ENCODE results near the gene C1orf21.

The C1orf21 gene

DNA sequence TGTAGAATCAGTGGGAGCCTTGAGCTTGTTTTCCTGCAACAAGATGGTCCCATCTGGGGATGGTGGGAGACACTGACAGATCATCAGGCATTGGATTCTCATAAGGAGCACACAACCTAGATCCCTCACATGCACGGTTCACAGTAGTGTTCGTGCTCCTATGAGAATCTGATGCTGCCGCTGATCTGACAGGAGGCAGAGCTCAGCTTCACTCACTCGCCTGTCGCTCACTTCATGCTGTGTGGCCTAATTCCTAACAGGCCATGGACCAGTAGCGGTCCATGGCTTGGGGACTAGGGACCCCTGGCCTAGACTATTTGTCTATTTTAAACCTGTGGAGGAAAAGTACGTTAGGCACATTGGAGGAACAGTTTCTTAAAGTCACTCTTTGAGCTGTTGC lies 227.8 kb downstream of the C1orf21 start:
- TF ChIP-seq, protein P1, sequence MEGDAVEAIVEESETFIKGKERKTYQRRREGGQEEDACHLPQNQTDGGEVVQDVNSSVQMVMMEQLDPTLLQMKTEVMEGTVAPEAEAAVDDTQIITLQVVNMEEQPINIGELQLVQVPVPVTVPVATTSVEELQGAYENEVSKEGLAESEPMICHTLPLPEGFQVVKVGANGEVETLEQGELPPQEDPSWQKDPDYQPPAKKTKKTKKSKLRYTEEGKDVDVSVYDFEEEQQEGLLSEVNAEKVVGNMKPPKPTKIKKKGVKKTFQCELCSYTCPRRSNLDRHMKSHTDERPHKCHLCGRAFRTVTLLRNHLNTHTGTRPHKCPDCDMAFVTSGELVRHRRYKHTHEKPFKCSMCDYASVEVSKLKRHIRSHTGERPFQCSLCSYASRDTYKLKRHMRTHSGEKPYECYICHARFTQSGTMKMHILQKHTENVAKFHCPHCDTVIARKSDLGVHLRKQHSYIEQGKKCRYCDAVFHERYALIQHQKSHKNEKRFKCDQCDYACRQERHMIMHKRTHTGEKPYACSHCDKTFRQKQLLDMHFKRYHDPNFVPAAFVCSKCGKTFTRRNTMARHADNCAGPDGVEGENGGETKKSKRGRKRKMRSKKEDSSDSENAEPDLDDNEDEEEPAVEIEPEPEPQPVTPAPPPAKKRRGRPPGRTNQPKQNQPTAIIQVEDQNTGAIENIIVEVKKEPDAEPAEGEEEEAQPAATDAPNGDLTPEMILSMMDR (IDR thresholded peaks at IDR 0.05; ENCODE audit: low read depth, low read length, poor library complexity, severe bottlenecking): no peak
- no peak for TF ChIP-seq EZH2phosphoT487 (IDR thresholded peaks at IDR 0.05; ENCODE audit: borderline replicate concordance, low read length)
- no peak overlapping the region for H3K4me2 ChIP-seq (ENCODE audit: low read length)
- H4K20me1 ChIP-seq (ENCODE audit: control insufficient read depth, insufficient read depth, low read depth, low read length): no peaks in the 10 kb centered on the region
- H3K27ac ChIP-seq (ENCODE audit: low read depth, low read length): no peak overlapping the region
- peaks cover 21% of the 10 kb centered on the region for H3K4me1 ChIP-seq (ENCODE audit: control insufficient read depth, low read length)
- H3F3A ChIP-seq (ENCODE audit: control insufficient read depth, insufficient read depth): no peaks in the 10 kb centered on the region
- H3K9me3 ChIP-seq (ENCODE audit: control insufficient read depth, insufficient read depth, low read length): no peaks in the 10 kb centered on the region
- peaks cover 1% of the 10 kb centered on the region; the same call in 1 of the 2 replicates for H3K27me3 ChIP-seq (ENCODE audit: control insufficient read depth, low read length)
- H3K9me2 ChIP-seq (replicated peaks; ENCODE audit: control insufficient read depth, low read length): no peaks in the 10 kb centered on the region
- no peaks in the 10 kb centered on the region for H3K79me2 ChIP-seq (ENCODE audit: control insufficient read depth, low read length)
- no peak overlapping the region for H3K4me3 ChIP-seq (ENCODE audit: low read length)
- no peaks in the 10 kb centered on the region for H3K36me3 ChIP-seq (ENCODE audit: control insufficient read depth, low read length)

DNA sequence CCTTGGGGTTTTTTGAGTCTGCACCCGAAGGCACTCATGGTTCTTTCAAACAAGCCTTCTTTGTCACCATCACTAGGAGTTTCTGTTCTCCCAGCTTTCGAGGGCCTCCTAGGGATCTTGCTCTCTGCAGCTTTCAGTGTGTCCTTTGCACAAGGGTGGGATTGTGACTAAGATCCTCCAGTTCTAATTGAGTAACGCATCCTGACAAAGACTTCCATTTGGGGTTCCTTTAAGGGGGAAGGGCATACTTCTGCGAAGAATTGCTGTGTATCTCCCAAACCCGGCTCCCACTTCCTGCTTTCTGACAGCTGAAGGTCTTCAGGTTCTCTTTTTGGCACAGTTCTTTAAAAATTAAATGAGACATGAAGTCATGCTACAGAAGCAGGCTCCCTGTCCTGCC lies 228.5 kb downstream of the C1orf21 start:
- no peak for TF ChIP-seq EZH2phosphoT487 (IDR thresholded peaks at IDR 0.05; ENCODE audit: borderline replicate concordance, low read length)
- TF ChIP-seq, protein P1 (IDR thresholded peaks at IDR 0.05; ENCODE audit: low read depth, low read length, poor library complexity, severe bottlenecking): no peak
- no peaks in the 10 kb centered on the region for H3K36me3 ChIP-seq (ENCODE audit: control insufficient read depth, low read length)
- H3K79me2 ChIP-seq (ENCODE audit: control insufficient read depth, low read length): no peaks in the 10 kb centered on the region
- H3K4me3 ChIP-seq (ENCODE audit: low read length): no peak overlapping the region
- H3F3A ChIP-seq (ENCODE audit: control insufficient read depth, insufficient read depth): no peaks in the 10 kb centered on the region
- peaks cover 18% of the 10 kb centered on the region for H3K4me1 ChIP-seq (ENCODE audit: control insufficient read depth, low read length)
- no peaks in the 10 kb centered on the region for H4K20me1 ChIP-seq (ENCODE audit: control insufficient read depth, insufficient read depth, low read depth, low read length)
- H3K27me3 ChIP-seq (ENCODE audit: control insufficient read depth, low read length): peaks cover 5% of the 10 kb centered on the region; the same call in 1 of the 2 replicates
- H3K4me2 ChIP-seq (ENCODE audit: low read length): no peak overlapping the region
- H3K9me3 ChIP-seq (ENCODE audit: control insufficient read depth, insufficient read depth, low read length): no peaks in the 10 kb centered on the region
- no peak overlapping the region for H3K27ac ChIP-seq (ENCODE audit: low read depth, low read length)
- H3K9me2 ChIP-seq (replicated peaks; ENCODE audit: control insufficient read depth, low read length): no peaks in the 10 kb centered on the region

DNA sequence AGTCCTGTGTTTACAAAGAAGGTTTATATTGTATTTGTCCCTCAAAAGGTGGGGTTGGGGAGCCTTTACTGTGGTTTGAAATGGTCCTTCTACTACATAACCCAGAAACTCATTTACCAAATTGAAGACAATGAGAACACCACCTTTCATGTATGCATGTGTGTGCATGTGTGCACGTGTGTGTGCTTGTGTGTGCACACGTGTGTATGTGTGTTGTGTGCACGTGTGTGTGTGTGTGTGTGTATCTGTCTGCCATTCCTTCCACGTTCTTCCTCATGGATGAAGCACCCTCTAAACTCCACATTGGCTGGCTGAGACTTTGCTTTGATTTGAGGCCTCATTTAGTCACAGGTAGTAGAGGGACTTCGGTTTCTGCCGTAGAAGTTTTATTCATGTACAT lies 229.7 kb downstream of the C1orf21 start:
- H3K27me3 ChIP-seq (ENCODE audit: control insufficient read depth, low read length): peaks cover 7% of the 10 kb centered on the region; the same call in 1 of the 2 replicates
- H3K9me2 ChIP-seq (replicated peaks; ENCODE audit: control insufficient read depth, low read length): no peaks in the 10 kb centered on the region
- no peaks in the 10 kb centered on the region for H3K36me3 ChIP-seq (ENCODE audit: control insufficient read depth, low read length)
- TF ChIP-seq EZH2phosphoT487 (IDR thresholded peaks at IDR 0.05; ENCODE audit: borderline replicate concordance, low read length): no peak
- TF ChIP-seq, protein P1 (IDR thresholded peaks at IDR 0.05; ENCODE audit: low read depth, low read length, poor library complexity, severe bottlenecking): no peak
- H3K27ac ChIP-seq (ENCODE audit: low read depth, low read length): no peak overlapping the region
- no peak overlapping the region for H3K4me3 ChIP-seq (ENCODE audit: low read length)
- H3K9me3 ChIP-seq (ENCODE audit: control insufficient read depth, insufficient read depth, low read length): no peaks in the 10 kb centered on the region
- no peaks in the 10 kb centered on the region for H4K20me1 ChIP-seq (ENCODE audit: control insufficient read depth, insufficient read depth, low read depth, low read length)
- H3K4me1 ChIP-seq (ENCODE audit: control insufficient read depth, low read length): peaks cover 5% of the 10 kb centered on the region
- H3K79me2 ChIP-seq (ENCODE audit: control insufficient read depth, low read length): no peaks in the 10 kb centered on the region
- H3K4me2 ChIP-seq (ENCODE audit: low read length): no peak overlapping the region
- H3F3A ChIP-seq (ENCODE audit: control insufficient read depth, insufficient read depth): no peaks in the 10 kb centered on the region

All from DOHH2 (cell line).